ENCODE results near the gene KLHL25. TPM values are rescaled to one million over a fixed set of nuclear protein-coding genes. Genes with fewer than 3 reads are reported as not detected.

KLHL25 gene
- total RNA-seq, 1 donor from 2014 or later: 4.7 TPM

GRCh38 chr15:85755471-85755870, 39.3 kb downstream of the KLHL25 start:
- ATAC-seq: no peak
- H3K36me3 ChIP-seq: no peaks in the 10 kb centered on the region
- intact Hi-C loops (cut with DNase I): no loop called here
- TF ChIP-seq, protein P1, sequence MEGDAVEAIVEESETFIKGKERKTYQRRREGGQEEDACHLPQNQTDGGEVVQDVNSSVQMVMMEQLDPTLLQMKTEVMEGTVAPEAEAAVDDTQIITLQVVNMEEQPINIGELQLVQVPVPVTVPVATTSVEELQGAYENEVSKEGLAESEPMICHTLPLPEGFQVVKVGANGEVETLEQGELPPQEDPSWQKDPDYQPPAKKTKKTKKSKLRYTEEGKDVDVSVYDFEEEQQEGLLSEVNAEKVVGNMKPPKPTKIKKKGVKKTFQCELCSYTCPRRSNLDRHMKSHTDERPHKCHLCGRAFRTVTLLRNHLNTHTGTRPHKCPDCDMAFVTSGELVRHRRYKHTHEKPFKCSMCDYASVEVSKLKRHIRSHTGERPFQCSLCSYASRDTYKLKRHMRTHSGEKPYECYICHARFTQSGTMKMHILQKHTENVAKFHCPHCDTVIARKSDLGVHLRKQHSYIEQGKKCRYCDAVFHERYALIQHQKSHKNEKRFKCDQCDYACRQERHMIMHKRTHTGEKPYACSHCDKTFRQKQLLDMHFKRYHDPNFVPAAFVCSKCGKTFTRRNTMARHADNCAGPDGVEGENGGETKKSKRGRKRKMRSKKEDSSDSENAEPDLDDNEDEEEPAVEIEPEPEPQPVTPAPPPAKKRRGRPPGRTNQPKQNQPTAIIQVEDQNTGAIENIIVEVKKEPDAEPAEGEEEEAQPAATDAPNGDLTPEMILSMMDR (IDR thresholded peaks at IDR 0.05): no peak
- no peak overlapping the region for H3K4me3 ChIP-seq
- DNase-seq: no peak
- H3K4me1 ChIP-seq: peaks cover 18% of the 10 kb centered on the region
- no peak overlapping the region for H3K27ac ChIP-seq
- H3K27me3 ChIP-seq: no peaks in the 10 kb centered on the region
- no peaks in the 10 kb centered on the region for H3K9me3 ChIP-seq

GRCh38 chr15:85754989-85755388, 39.7 kb downstream of the KLHL25 start:
- Histone ChIP-seq H3K4me1 (peaks cover 18% of the 10 kb centered on the region), H3K27me3 (no peaks in the 10 kb centered on the region), H3K9me3 (no peaks in the 10 kb centered on the region), H3K27ac (no peak overlapping the region), H3K4me3 (no peak overlapping the region), H3K36me3 (no peaks in the 10 kb centered on the region)
- intact Hi-C loops (cut with DNase I): no loop called here
- DNase-seq: no peak
- ATAC-seq: no peak
- TF ChIP-seq, protein P1 (IDR thresholded peaks at IDR 0.05): no peak

DNA sequence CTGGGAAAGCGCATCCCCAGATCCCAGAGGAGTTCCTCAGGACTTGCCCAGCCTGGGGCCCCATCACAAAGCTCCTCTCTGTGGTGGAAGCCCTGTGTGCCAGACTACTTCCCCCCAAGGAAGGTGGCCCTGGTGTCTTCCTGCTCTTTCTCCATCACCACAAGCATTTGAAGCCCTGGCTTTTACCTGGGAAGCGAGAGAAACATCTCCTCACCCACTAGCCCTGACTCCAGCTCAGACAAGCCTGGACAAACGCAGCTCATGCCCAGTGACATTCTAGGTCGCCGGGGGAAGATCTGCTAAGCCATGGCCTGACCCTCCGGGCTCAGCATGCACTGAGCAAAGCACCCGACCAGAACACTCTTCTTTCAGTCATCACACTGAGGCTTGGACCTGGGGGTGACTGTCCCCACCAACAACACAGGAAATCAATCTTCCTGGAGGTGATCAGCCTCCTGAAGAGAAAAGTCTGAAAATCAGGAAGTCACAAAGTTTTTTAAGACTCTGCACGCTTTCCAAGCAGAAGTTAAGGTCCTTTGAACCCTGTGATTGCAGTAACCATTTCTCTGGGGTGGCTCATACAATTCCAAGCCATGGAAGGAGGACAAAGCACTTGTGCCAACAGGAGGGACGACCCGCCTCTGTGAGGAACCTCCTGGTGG, 40.8 kb downstream of the KLHL25 start:
- H3K36me3 ChIP-seq: peaks cover 3% of the 10 kb centered on the region
- intact Hi-C loops (cut with DNase I): no loop called here
- TF ChIP-seq, protein P1 (IDR thresholded peaks at IDR 0.05): no peak
- no peak overlapping the region for H3K27ac ChIP-seq
- no peaks in the 10 kb centered on the region for H3K27me3 ChIP-seq
- no peak overlapping the region for H3K4me3 ChIP-seq
- ATAC-seq (no peak), DNase-seq (peak; percentile 58)
- no peaks in the 10 kb centered on the region for H3K9me3 ChIP-seq
- H3K4me1 ChIP-seq: peaks cover 18% of the 10 kb centered on the region

DNA sequence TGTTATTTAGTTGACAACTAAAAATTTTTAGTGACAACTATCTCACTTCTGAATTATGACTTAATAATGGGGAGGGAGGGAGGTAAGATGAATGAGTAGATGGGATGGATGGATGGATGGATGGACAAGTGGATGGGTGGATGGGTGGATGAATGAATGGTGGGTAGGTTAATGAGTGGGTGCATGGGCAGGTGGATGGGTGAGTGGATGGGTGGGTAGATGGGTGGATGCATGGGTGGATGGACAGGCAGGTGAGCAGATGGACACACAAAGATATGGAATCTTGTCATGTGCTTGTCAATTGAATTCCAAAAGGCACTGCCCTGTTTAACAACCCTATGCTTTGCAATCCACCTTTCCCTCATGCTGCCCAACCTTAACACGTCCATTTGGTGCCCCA, 41.5 kb downstream of the KLHL25 start:
- DNase-seq: no peak
- intact Hi-C loops (cut with DNase I): no loop called here
- TF ChIP-seq, protein P1 (IDR thresholded peaks at IDR 0.05): no peak

GRCh38 chr15:85752491-85752961, 42.2 kb downstream of the KLHL25 start:
- DNase-seq (peak; percentile 86), ATAC-seq (peak; percentile 62)
- Histone ChIP-seq H3K36me3 (peaks cover 17% of the 10 kb centered on the region), H3K27ac (no peak overlapping the region), H3K4me1 (peaks cover 20% of the 10 kb centered on the region), H3K27me3 (no peaks in the 10 kb centered on the region), H3K4me3 (no peak overlapping the region), H3K9me3 (no peaks in the 10 kb centered on the region)
- intact Hi-C loops (cut with DNase I): no loop called here
- TF ChIP-seq, protein P1 (IDR thresholded peaks at IDR 0.05): no peak

More for the DNA sequence above, 41.5 kb downstream of the KLHL25 start:
- Histone ChIP-seq H3K4me1 (peaks cover 23% of the 10 kb centered on the region), H3K27ac (no peak overlapping the region), H3K36me3 (peaks cover 9% of the 10 kb centered on the region), H3K27me3 (no peaks in the 10 kb centered on the region), H3K4me3 (no peak overlapping the region), H3K9me3 (no peaks in the 10 kb centered on the region)
- no peak for ATAC-seq

Data from upper lobe of right lung (tissue), 1 donor.